H9 (cell line): ENCODE data around the gene FMN1. TPM values are rescaled to one million over a fixed set of nuclear protein-coding genes. Genes with fewer than 3 reads are reported as not detected.

Experiments
- DNase-seq: peaks from one replicate; pipeline ENCODE4 v3.0.0-alpha.2; 2017
- H2AFZ ChIP-seq: one replicate; pipeline ENCODE4 v1.6.1; 2013; ENCODE audit warnings: mild to moderate bottlenecking, low read length, control low read depth, moderate library complexity
- H2AK5ac ChIP-seq: 2 replicates; pipeline ENCODE4 v1.6.1; 2013; ENCODE audit warnings: low read length, control low read depth, mixed read lengths; ENCODE audit not compliant: insufficient read length
- H2BK120ac ChIP-seq: one replicate; pipeline ENCODE4 v1.6.1; 2013; ENCODE audit warnings: low read depth, mild to moderate bottlenecking, low read length, control low read depth, inconsistent platforms; ENCODE audit not compliant: poor library complexity, severe bottlenecking
- H2BK12ac ChIP-seq: 2 replicates; pipeline ENCODE4 v1.6.1; 2013; ENCODE audit warnings: low read length, control low read depth, mixed read lengths, low read depth; ENCODE audit not compliant: insufficient read length
- H2BK15ac ChIP-seq: 2 replicates; pipeline ENCODE4 v1.6.1; 2013; ENCODE audit warnings: low read depth, low read length, control low read depth
- H2BK20ac ChIP-seq: one replicate; pipeline ENCODE4 v1.6.1; 2013; ENCODE audit warnings: low read depth, mild to moderate bottlenecking, low read length, control low read depth, inconsistent platforms; ENCODE audit not compliant: poor library complexity, severe bottlenecking
- H2BK5ac ChIP-seq: 2 replicates; pipeline ENCODE4 v1.6.1; 2013; ENCODE audit warnings: low read length, control low read depth, mixed read lengths; ENCODE audit not compliant: insufficient read length
- H3K14ac ChIP-seq: 2 replicates; pipeline ENCODE4 v1.6.1; 2013; ENCODE audit warnings: low read length, control low read depth; ENCODE audit not compliant: insufficient read depth
- H3K18ac ChIP-seq: 2 replicates; pipeline ENCODE4 v1.6.1; 2013; ENCODE audit warnings: low read depth, mild to moderate bottlenecking, mixed read lengths, low read length, control low read depth; ENCODE audit not compliant: insufficient read length
- H3K23ac ChIP-seq: 2 replicates; pipeline ENCODE4 v1.6.1; 2013; ENCODE audit warnings: low read length, control low read depth, mixed read lengths, low read depth; ENCODE audit not compliant: insufficient read length
- H3K23me2 ChIP-seq: 2 replicates; pipeline ENCODE4 v1.6.1; 2013; ENCODE audit warnings: low read depth, mild to moderate bottlenecking, mixed read lengths, low read length, control low read depth; ENCODE audit not compliant: insufficient read length, poor library complexity, severe bottlenecking
- H3K27ac ChIP-seq: 2 replicates; pipeline ENCODE4 v1.5.1; 2013; ENCODE audit warnings: low read length, control low read depth, mixed read lengths, low read depth; ENCODE audit not compliant: insufficient read length
- H3K27me3 ChIP-seq: 2 replicates; pipeline ENCODE4 v1.6.1; 2013; ENCODE audit warnings: low read length, control low read depth, inconsistent platforms; ENCODE audit not compliant: insufficient read depth
- H3K4ac ChIP-seq: 2 replicates; pipeline ENCODE4 v1.6.1; 2013; ENCODE audit warnings: low read depth, mild to moderate bottlenecking, control low read depth, inconsistent platforms, low read length, moderate library complexity
- H3K4me1 ChIP-seq: 2 replicates; pipeline ENCODE4 v1.6.1; 2013; ENCODE audit warnings: low read length, control low read depth, inconsistent platforms; ENCODE audit not compliant: insufficient read depth
- H3K4me2 ChIP-seq: 2 replicates; pipeline ENCODE4 v1.6.1; 2013; ENCODE audit warnings: low read length, control low read depth, mixed read lengths; ENCODE audit not compliant: insufficient read length, insufficient read depth
- H3K56ac ChIP-seq: 2 replicates; pipeline ENCODE4 v1.6.1; 2013; ENCODE audit warnings: low read depth, mild to moderate bottlenecking, mixed read lengths, low read length, control low read depth; ENCODE audit not compliant: insufficient read length
- H3K79me1 ChIP-seq: 2 replicates; pipeline ENCODE4 v1.6.1; 2013; ENCODE audit warnings: low read depth, mild to moderate bottlenecking, moderate library complexity, low read length, control low read depth, inconsistent platforms; ENCODE audit not compliant: insufficient read depth, poor library complexity, severe bottlenecking
- H3K79me2 ChIP-seq: 2 replicates; pipeline ENCODE4 v1.6.1; 2013; ENCODE audit warnings: low read length, control low read depth, inconsistent platforms; ENCODE audit not compliant: insufficient read depth
- H3K9ac ChIP-seq: 2 replicates; pipeline ENCODE4 v1.6.1; 2013; ENCODE audit warnings: low read length, control low read depth, mixed read lengths; ENCODE audit not compliant: insufficient read length; ENCODE audit errors: extremely low read depth
- H3K9me3 ChIP-seq: one replicate; pipeline ENCODE4 v1.6.1; 2013; ENCODE audit warnings: low read depth, low read length, inconsistent platforms; ENCODE audit not compliant: control insufficient read depth
- H3T11ph ChIP-seq: one replicate; pipeline ENCODE4 v1.6.1; 2013; ENCODE audit warnings: mild to moderate bottlenecking, low read length, control low read depth, inconsistent platforms
- H4K20me1 ChIP-seq: one replicate; pipeline ENCODE4 v1.6.1; 2013; ENCODE audit not compliant: control insufficient read depth, insufficient read length, insufficient read depth
- H4K5ac ChIP-seq: 2 replicates; pipeline ENCODE4 v1.6.1; 2013; ENCODE audit warnings: low read depth, mild to moderate bottlenecking, mixed read lengths, low read length, control low read depth; ENCODE audit not compliant: insufficient read length
- H4K8ac ChIP-seq: replicated peaks from 2 replicates; pipeline ENCODE4 v1.6.1; 2013; ENCODE audit warnings: low read length, control low read depth, mixed read lengths, low read depth; ENCODE audit not compliant: insufficient read length
- H4K91ac ChIP-seq: 2 replicates; pipeline ENCODE4 v1.6.1; 2013; ENCODE audit warnings: low read depth, mild to moderate bottlenecking, moderate library complexity, mixed read lengths, low read length, control low read depth; ENCODE audit not compliant: insufficient read length
- H3K27ac Mint-ChIP-seq, 3 experiments: 2 replicates in 2 of 3; 3 replicates in 1 of 3; pipeline ENCODE4 v1.8.0; 2020 to 2021; ENCODE audit warnings: mixed read lengths in 3 of 3, mild to moderate bottlenecking in 1 of 3, moderate library complexity in 1 of 3
- H3K27me3 Mint-ChIP-seq: 2 replicates; pipeline ENCODE4 v1.8.0; 2021; ENCODE audit warnings: low read depth, mild to moderate bottlenecking, moderate library complexity, mixed read lengths
- H3K36me3 Mint-ChIP-seq, 3 experiments: 2 replicates in 2 of 3; 3 replicates in 1 of 3; pipeline ENCODE4 v1.8.0; 2020 to 2021; ENCODE audit warnings: low read depth in 3 of 3, mixed read lengths in 3 of 3; ENCODE audit not compliant: insufficient read depth in 1 of 3
- H3K4me1 Mint-ChIP-seq, 2 experiments: 2 replicates each; pipeline ENCODE4 v1.8.0; 2020; ENCODE audit warnings: mixed read lengths in 2 of 2
- H3K4me3 Mint-ChIP-seq, 2 experiments: 2 replicates in 1 of 2; 3 replicates in 1 of 2; pipeline ENCODE4 v1.8.0; 2020 to 2021; ENCODE audit warnings: mild to moderate bottlenecking in 2 of 2, mixed read lengths in 2 of 2, moderate library complexity in 1 of 2
- H3K9me3 Mint-ChIP-seq, 2 experiments: 2 replicates in 1 of 2; 3 replicates in 1 of 2; pipeline ENCODE4 v1.8.0; 2020; ENCODE audit warnings: mild to moderate bottlenecking in 2 of 2, mixed read lengths in 2 of 2, moderate library complexity in 1 of 2
- CTCF ChIP-seq: fragments of 200-600 bp; sonication (generic); conservative IDR thresholded peaks from 3 replicates; pipeline ENCODE4 v1.8.0; 2021; ENCODE audit warnings: antibody characterized with exemption, mild to moderate bottlenecking
- WGBS: extraction: QIAGEN DNeasy Blood & Tissue Kit; methylation state at CpG from one replicate; pipeline ENCODE4 v1.1.7; 2013; ENCODE audit warnings: missing lambda C conversion rate, low lambda C conversion rate, mixed read lengths; ENCODE audit not compliant: insufficient read length; ENCODE audit errors: extremely low coverage; 5-methylcytosine and 5-hydroxymethylcytosine counted together
- total RNA-seq: library from RNA; stranded (reverse); gene quantifications from 2 replicates; pipeline ENCODE4 v1.2.1, GENCODE V29; 2021

Gene FMN1
- total RNA-seq, 1 experiment from 2014 or later: 1.9 TPM

- no peak overlapping the region for H4K5ac ChIP-seq
- H3K18ac ChIP-seq: no peak overlapping the region
- H3K9ac ChIP-seq: no peak overlapping the region
- H4K8ac ChIP-seq: no peak overlapping the region
- H4K20me1 ChIP-seq: no peaks in the 10 kb centered on the region
- no CpG with 5 or more reads among the region's 9 CpGs for WGBS
- H3K56ac ChIP-seq: no peak overlapping the region
- H3K9me3 ChIP-seq: no peaks in the 10 kb centered on the region
- peak overlapping the region; percentile 4 for H3K4me2 ChIP-seq
- H2AK5ac ChIP-seq: no peak overlapping the region
- H3K4me1 ChIP-seq: peaks cover 3% of the 10 kb centered on the region; the same call in 1 of the 2 replicates
- no peak overlapping the region for H4K91ac ChIP-seq
- DNase-seq: peak; percentile 90
- H3K4me1 Mint-ChIP-seq: peaks cover 32 to 33% of the 10 kb centered on the region in 2 experiments
- H3T11ph ChIP-seq: no peak overlapping the region
- no peaks in the 10 kb centered on the region for H3K23me2 ChIP-seq
- H3K79me1 ChIP-seq: no peaks in the 10 kb centered on the region
- H3K9me3 Mint-ChIP-seq: no peaks in the 10 kb centered on the region
- no peak overlapping the region for H3K4ac ChIP-seq
- H3K79me2 ChIP-seq: no peaks in the 10 kb centered on the region
- no peak overlapping the region for H3K27ac ChIP-seq
- no peak overlapping the region for H3K4me3 Mint-ChIP-seq
- no peak overlapping the region for H3K14ac ChIP-seq
- H2BK12ac ChIP-seq: no peak overlapping the region
- no peak overlapping the region for H2BK20ac ChIP-seq
- no peak overlapping the region for H2BK120ac ChIP-seq
- TF ChIP-seq CTCF: peak; percentile 53
- H2BK15ac ChIP-seq: no peak overlapping the region
- no peak overlapping the region for H2AFZ ChIP-seq
- no peaks in the 10 kb centered on the region for H3K27me3 Mint-ChIP-seq
- no peaks in the 10 kb centered on the region; a peak in 1 of 7 replicates for H3K36me3 Mint-ChIP-seq
- no peak overlapping the region for H2BK5ac ChIP-seq
- H3K27ac Mint-ChIP-seq: peak overlapping the region in 2 of 3 experiments; percentile 58 to 94; a peak in 4 of 7 replicates
- no peak overlapping the region for H3K23ac ChIP-seq
- H3K27me3 ChIP-seq: no peaks in the 10 kb centered on the region
Measured at GRCh38 chr15:33201491-33202231, 7.1 kb upstream of the FMN1 start.
